Osteoblast (primary cell): Measurements from ENCODE around the gene XAGE3. TPM values are rescaled to one million over a fixed set of nuclear protein-coding genes. Genes with fewer than 3 reads are reported as not detected.
"Not testable (repeated sequence)": the region's sequence is repeated elsewhere in the genome, so short reads cannot be mapped to it uniquely, and the experiment has no call there.

Experiments
- DNase-seq: peaks from one replicate; pipeline ENCODE4 v3.0.0; 2011; ENCODE audit warnings: low spot score, mixed read lengths; ENCODE audit not compliant: insufficient read length; ENCODE audit errors: missing footprints
- H2AFZ ChIP-seq: 2 replicates; pipeline ENCODE4 v1.6.0; 2011; ENCODE audit warnings: mild to moderate bottlenecking, low read length
- H3K27ac ChIP-seq: 2 replicates; pipeline ENCODE4 v1.5.1; 2011; ENCODE audit warnings: mild to moderate bottlenecking, low read depth, low read length, moderate library complexity
- H3K27me3 ChIP-seq: 2 replicates; pipeline ENCODE4 v1.6.0; 2012; ENCODE audit warnings: mild to moderate bottlenecking, control low read depth, inconsistent platforms, low read length, moderate library complexity; ENCODE audit not compliant: insufficient read depth
- H3K36me3 ChIP-seq: 2 replicates; pipeline ENCODE4 v1.5.1; 2011; ENCODE audit warnings: mild to moderate bottlenecking, low read length, control low read depth, moderate library complexity; ENCODE audit not compliant: insufficient read depth
- H3K4me1 ChIP-seq: 2 replicates; pipeline ENCODE4 v1.5.1; 2011; ENCODE audit warnings: mild to moderate bottlenecking, low read length, control low read depth, moderate library complexity; ENCODE audit not compliant: insufficient read depth
- H3K4me2 ChIP-seq: 2 replicates; pipeline ENCODE4 v1.6.0; 2011; ENCODE audit warnings: mild to moderate bottlenecking, low read length; ENCODE audit not compliant: insufficient read depth
- H3K4me3 ChIP-seq: fragments of 200-600 bp; sonication (generic); 3 replicates; pipeline ENCODE4 v1.5.1; 2012; ENCODE audit warnings: mild to moderate bottlenecking, low read length, inconsistent platforms; ENCODE audit not compliant: insufficient read depth
- H3K79me2 ChIP-seq: 2 replicates; pipeline ENCODE4 v1.6.0; 2012; ENCODE audit warnings: mild to moderate bottlenecking, low read length, control low read depth, inconsistent platforms; ENCODE audit not compliant: insufficient read depth
- H3K9me3 ChIP-seq: 2 replicates; pipeline ENCODE4 v1.5.1; 2011; ENCODE audit warnings: low read depth, low read length, control low read depth
- H4K20me1 ChIP-seq: 2 replicates; pipeline ENCODE4 v1.6.0; 2012; ENCODE audit warnings: mild to moderate bottlenecking, low read length, control low read depth; ENCODE audit not compliant: insufficient read depth
- CTCF ChIP-seq: IDR thresholded peaks from 2 replicates; pipeline ENCODE4 v1.5.1; 2011; ENCODE audit warnings: mild to moderate bottlenecking, low read depth, low read length, moderate library complexity; ENCODE audit errors: extremely low read depth
- total RNA-seq: library from RNA; depleted of rRNA; stranded (reverse); fragments of >200 nt; gene quantifications from 2 replicates; pipeline ENCODE4 v1.2.3, GENCODE V29; 2012

XAGE3 gene
- total RNA-seq, 1 donor, result not detected

GRCh38 chrX:52852110-52852860, 15.6 kb downstream of the XAGE3 start:
- H3K4me2 ChIP-seq, result peak overlapping the region; percentile 61
- H3K27me3 ChIP-seq, result peaks cover 13% of the 10 kb centered on the region
- no peaks in the 10 kb centered on the region for H3K36me3 ChIP-seq
- H3K4me1 ChIP-seq, result peaks cover 20% of the 10 kb centered on the region
- H3K4me3 ChIP-seq, result peak overlapping the region; percentile 37
- no peak for TF ChIP-seq CTCF
- no peaks in the 10 kb centered on the region for H3K79me2 ChIP-seq
- peak overlapping the region; percentile 56 for H3K27ac ChIP-seq
- no peaks in the 10 kb centered on the region for H3K9me3 ChIP-seq
- H2AFZ ChIP-seq, result no peak overlapping the region
- no peaks in the 10 kb centered on the region for H4K20me1 ChIP-seq
- no peak for DNase-seq

GRCh38 chrX:52843619-52844018, 24.3 kb downstream of the XAGE3 start:
- not testable (repeated sequence) for H3K9me3 ChIP-seq, DNase-seq, H3K79me2 ChIP-seq, H3K4me1 ChIP-seq, H2AFZ ChIP-seq, H3K27ac ChIP-seq, H3K36me3 ChIP-seq, H3K27me3 ChIP-seq, H3K4me2 ChIP-seq, H3K4me3 ChIP-seq, H4K20me1 ChIP-seq

GRCh38 chrX:52839137-52839536, 28.7 kb downstream of the XAGE3 start:
- Histone ChIP-seq H2AFZ (no peak overlapping the region), H3K27ac (no peak overlapping the region), H3K9me3 (no peaks in the 10 kb centered on the region), H3K79me2 (no peaks in the 10 kb centered on the region), H3K4me1 (no peaks in the 10 kb centered on the region), H3K27me3 (peaks cover 5% of the 10 kb centered on the region), H3K36me3 (no peaks in the 10 kb centered on the region), H3K4me3 (no peak overlapping the region), H3K4me2 (no peak overlapping the region), H4K20me1 (no peaks in the 10 kb centered on the region)
- no peak for TF ChIP-seq CTCF
- no peak for DNase-seq

GRCh38 chrX:52830551-52830950, 37.3 kb downstream of the XAGE3 start:
- no peak for DNase-seq
- no peak for TF ChIP-seq CTCF
- no peaks in the 10 kb centered on the region for H3K79me2 ChIP-seq

More at GRCh38 chrX:52830551-52830950, 37.3 kb downstream of the XAGE3 start:
- Histone ChIP-seq H3K27ac (no peak overlapping the region), H2AFZ (no peak overlapping the region), H3K4me3 (no peak overlapping the region), H3K27me3 (no peaks in the 10 kb centered on the region), H3K36me3 (no peaks in the 10 kb centered on the region), H3K4me1 (no peaks in the 10 kb centered on the region), H3K9me3 (no peaks in the 10 kb centered on the region), H3K4me2 (no peak overlapping the region), H4K20me1 (no peaks in the 10 kb centered on the region)
